Measurements from ENCODE around the gene CERK.

CERK gene

DNA sequence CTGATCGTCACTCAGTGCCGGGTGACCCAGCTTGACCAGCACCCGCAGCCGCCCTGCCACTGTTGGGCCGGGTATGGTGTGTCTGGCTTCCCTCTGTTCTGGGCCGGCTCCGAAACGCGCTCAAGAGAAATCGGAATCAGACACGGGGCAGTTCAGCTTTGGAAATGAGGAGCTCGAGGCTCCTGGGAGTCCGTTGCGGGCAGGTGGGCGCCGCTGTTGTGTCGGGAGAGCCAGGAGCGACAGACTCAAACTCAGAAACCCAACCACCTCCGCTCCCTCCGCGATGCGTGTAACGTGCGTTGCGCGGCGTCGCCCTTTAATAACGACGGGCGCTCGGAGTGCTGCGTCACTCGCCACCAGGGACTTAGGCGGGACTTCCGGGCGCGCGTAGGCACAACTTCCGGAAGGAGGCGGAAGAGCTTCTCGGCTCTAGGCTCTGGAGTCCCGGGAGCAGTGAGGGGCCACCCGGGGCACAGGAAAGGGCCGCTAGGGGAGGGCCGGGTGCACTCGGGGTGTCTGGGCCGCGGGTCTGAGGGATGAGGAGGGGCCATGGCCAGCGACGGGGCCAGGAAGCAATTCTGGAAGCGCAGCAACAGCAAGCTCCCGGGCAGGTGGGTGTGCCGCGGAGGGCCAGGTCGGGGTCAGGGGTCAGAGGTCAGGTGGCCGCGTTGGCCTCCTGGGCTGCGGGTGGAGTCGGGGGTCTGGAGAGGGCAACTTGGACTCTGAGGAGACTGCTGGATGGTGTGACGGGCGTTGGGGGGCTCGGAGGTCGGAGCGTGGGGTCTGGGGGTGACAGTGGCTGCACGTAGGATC is 24.4 kb upstream of the CERK start, which contains the start of gene TBC1D22A (continued):
- TF ChIP-seq, protein P1, sequence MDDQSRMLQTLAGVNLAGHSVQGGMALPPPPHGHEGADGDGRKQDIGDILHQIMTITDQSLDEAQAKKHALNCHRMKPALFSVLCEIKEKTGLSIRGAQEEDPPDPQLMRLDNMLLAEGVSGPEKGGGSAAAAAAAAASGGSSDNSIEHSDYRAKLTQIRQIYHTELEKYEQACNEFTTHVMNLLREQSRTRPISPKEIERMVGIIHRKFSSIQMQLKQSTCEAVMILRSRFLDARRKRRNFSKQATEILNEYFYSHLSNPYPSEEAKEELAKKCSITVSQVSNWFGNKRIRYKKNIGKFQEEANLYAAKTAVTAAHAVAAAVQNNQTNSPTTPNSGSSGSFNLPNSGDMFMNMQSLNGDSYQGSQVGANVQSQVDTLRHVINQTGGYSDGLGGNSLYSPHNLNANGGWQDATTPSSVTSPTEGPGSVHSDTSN (CRISPR knock-in tag; IDR thresholded peaks at IDR 0.05) = peak; percentile 80; the same call in 1 of the 2 replicates
- TF ChIP-seq GFI1B (tag by site-specific recombination; IDR thresholded peaks at IDR 0.05) (0 out of 2 replicates have a peak, but pooled peaks have one; percentile 33), ELK4 (IDR thresholded peaks at IDR 0.05; ENCODE audit: borderline replicate concordance, low read depth, low read length) (no peak; the same call in 1 of the 2 replicates), EGR2 (tag by site-specific recombination; IDR thresholded peaks at IDR 0.05; ENCODE audit: low read depth) (peak; percentile 65), GLIS2 (tag by site-specific recombination; IDR thresholded peaks at IDR 0.05) (peak; percentile 83; the same call in 1 of the 2 replicates), ZNF121 (tag by site-specific recombination; IDR thresholded peaks at IDR 0.05) (no peak; the same call in 1 of the 2 replicates), ZNF274 (IDR thresholded peaks at IDR 0.05; ENCODE audit: low read length) (no peak), ZNF274 (tag by site-specific recombination; IDR thresholded peaks at IDR 0.05; ENCODE audit: borderline replicate concordance) (no peak), ZNF560 (tag by site-specific recombination; IDR thresholded peaks at IDR 0.05; ENCODE audit: borderline replicate concordance) (no peak), KLF10 (tag by site-specific recombination; IDR thresholded peaks at IDR 0.05) (no peak; the same call in 1 of the 2 replicates), ZNF324 (tag by site-specific recombination; IDR thresholded peaks at IDR 0.05) (peak; percentile 39; the same call in 1 of the 2 replicates), ZNF624 (tag by site-specific recombination; IDR thresholded peaks at IDR 0.05) (no peak), ZNF76 (tag by site-specific recombination; IDR thresholded peaks at IDR 0.05; ENCODE audit: borderline replicate concordance, low read depth) (peak; percentile 50), ZNF16 (tag by site-specific recombination; IDR thresholded peaks at IDR 0.05; ENCODE audit: low read depth) (no peak), ZNF302 (tag by site-specific recombination; IDR thresholded peaks at IDR 0.05; ENCODE audit: low read depth) (no peak), ZNF548 (tag by site-specific recombination; IDR thresholded peaks at IDR 0.05) (no peak), ZNF184 (tag by site-specific recombination; IDR thresholded peaks at IDR 0.05) (no peak), ZNF707 (tag by site-specific recombination; IDR thresholded peaks at IDR 0.05) (no peak), ZNF404 (tag by site-specific recombination; IDR thresholded peaks at IDR 0.05) (no peak), KLF1 (tag by site-specific recombination; IDR thresholded peaks at IDR 0.05) (peak; percentile 35), MZF1 (tag by site-specific recombination; IDR thresholded peaks at IDR 0.05; ENCODE audit: borderline replicate concordance) (no peak), ZNF549 (tag by site-specific recombination; IDR thresholded peaks at IDR 0.05) (no peak), ZNF37A (tag by site-specific recombination; IDR thresholded peaks at IDR 0.05) (no peak), TRIM28 (IDR thresholded peaks at IDR 0.05; ENCODE audit: borderline replicate concordance, low read length) (peak; percentile 75; the same call in 1 of the 2 replicates), ZNF677 (tag by site-specific recombination; IDR thresholded peaks at IDR 0.05) (no peak), ZNF148 (tag by site-specific recombination; IDR thresholded peaks at IDR 0.05; ENCODE audit: borderline replicate concordance) (no peak), ZNF473 (tag by site-specific recombination; IDR thresholded peaks at IDR 0.05) (no peak)
- TF ChIP-seq, protein P2, sequence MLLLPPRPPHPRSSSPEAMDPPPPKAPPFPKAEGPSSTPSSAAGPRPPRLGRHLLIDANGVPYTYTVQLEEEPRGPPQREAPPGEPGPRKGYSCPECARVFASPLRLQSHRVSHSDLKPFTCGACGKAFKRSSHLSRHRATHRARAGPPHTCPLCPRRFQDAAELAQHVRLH (tag by site-specific recombination; IDR thresholded peaks at IDR 0.05) = peak; percentile 80; the same call in 1 of the 2 replicates
- TF ChIP-seq, protein P3, sequence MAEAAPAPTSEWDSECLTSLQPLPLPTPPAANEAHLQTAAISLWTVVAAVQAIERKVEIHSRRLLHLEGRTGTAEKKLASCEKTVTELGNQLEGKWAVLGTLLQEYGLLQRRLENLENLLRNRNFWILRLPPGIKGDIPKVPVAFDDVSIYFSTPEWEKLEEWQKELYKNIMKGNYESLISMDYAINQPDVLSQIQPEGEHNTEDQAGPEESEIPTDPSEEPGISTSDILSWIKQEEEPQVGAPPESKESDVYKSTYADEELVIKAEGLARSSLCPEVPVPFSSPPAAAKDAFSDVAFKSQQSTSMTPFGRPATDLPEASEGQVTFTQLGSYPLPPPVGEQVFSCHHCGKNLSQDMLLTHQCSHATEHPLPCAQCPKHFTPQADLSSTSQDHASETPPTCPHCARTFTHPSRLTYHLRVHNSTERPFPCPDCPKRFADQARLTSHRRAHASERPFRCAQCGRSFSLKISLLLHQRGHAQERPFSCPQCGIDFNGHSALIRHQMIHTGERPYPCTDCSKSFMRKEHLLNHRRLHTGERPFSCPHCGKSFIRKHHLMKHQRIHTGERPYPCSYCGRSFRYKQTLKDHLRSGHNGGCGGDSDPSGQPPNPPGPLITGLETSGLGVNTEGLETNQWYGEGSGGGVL (tag by site-specific recombination; IDR thresholded peaks at IDR 0.05) = peak; percentile 30; the same call in 1 of the 2 replicates
- TF ChIP-seq, protein P4, sequence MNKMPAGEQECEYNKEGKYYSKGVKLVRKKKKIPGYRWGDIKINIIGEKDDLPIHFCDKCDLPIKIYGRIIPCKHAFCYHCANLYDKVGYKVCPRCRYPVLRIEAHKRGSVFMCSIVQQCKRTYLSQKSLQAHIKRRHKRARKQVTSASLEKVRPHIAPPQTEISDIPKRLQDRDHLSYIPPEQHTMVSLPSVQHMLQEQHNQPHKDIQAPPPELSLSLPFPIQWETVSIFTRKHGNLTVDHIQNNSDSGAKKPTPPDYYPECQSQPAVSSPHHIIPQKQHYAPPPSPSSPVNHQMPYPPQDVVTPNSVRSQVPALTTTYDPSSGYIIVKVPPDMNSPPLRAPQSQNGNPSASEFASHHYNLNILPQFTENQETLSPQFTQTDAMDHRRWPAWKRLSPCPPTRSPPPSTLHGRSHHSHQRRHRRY (tag by site-specific recombination; IDR thresholded peaks at IDR 0.05) = 0 out of 2 replicates have a peak, but pooled peaks have one; percentile 82

Data from HEK293 (cell line).